ENCODE data around the gene F12.
A peak's percentile ranks its signal among the peaks of the same experiment; 100 is the strongest.
"Not testable (repeated sequence)": the region's sequence is repeated elsewhere in the genome, so short reads cannot be mapped to it uniquely, and the experiment has no call there.

Gene F12

GRCh38 chr5:177368869-177369644, 40.3 kb downstream of the F12 start:
- no peak for DNase-seq (ENCODE audit: low read depth in 3 of 3)

GRCh38 chr5:177367981-177368868, 41.1 kb downstream of the F12 start:
- DNase-seq (ENCODE audit: low read depth in 3 of 3), result no peak

- DNase-seq (ENCODE audit: low read depth in 3 of 3), result no peak
Measured at GRCh38 chr5:177367323-177367848, 42.0 kb downstream of the F12 start.

- DNase-seq (ENCODE audit: low read depth in 3 of 3), result no peak
Measured at GRCh38 chr5:177366528-177367322, 42.6 kb downstream of the F12 start.

- DNase-seq (ENCODE audit: low read depth in 3 of 3), result no peak
Measured at GRCh38 chr5:177365845-177366527, 43.4 kb downstream of the F12 start.

GRCh38 chr5:177364159-177364962, 45.0 kb downstream of the F12 start:
- DNase-seq (ENCODE audit: low read depth in 3 of 3), result no peak

GRCh38 chr5:177363565-177363964, 45.8 kb downstream of the F12 start:
- no peak for DNase-seq (ENCODE audit: low read depth in 3 of 3)

- peak; percentile 41 to 69 (median 42) for DNase-seq (ENCODE audit: low read depth in 3 of 3)
Measured at GRCh38 chr5:177362610-177363507, 46.5 kb downstream of the F12 start.

GRCh38 chr5:177362292-177362609, 47.1 kb downstream of the F12 start:
- DNase-seq (ENCODE audit: low read depth in 3 of 3), result no peak

- no peak for DNase-seq (ENCODE audit: low read depth in 3 of 3)
Measured at GRCh38 chr5:177361418-177362291, 47.7 kb downstream of the F12 start.

GRCh38 chr5:177360740-177361139, 48.6 kb downstream of the F12 start:
- DNase-seq (ENCODE audit: low read depth in 3 of 3), result not testable (repeated sequence)

- DNase-seq (ENCODE audit: low read depth in 3 of 3), result no peak
Measured at GRCh38 chr5:177359860-177360259, 49.5 kb downstream of the F12 start.

GRCh38 chr5:177359451-177359851, 49.9 kb downstream of the F12 start:
- DNase-seq (ENCODE audit: low read depth in 3 of 3), result no peak

- no peak for DNase-seq (ENCODE audit: low read depth in 3 of 3)
Measured at GRCh38 chr5:177358370-177358819, 51.0 kb downstream of the F12 start.

- DNase-seq (ENCODE audit: low read depth in 3 of 3), result peak in 1 of 3 donors; percentile 56
Measured at GRCh38 chr5:177357459-177358351, 51.7 kb downstream of the F12 start, which contains the start of gene RGS14. RGS14 (plus strand) TSS chr5:177357924; CDS start chr5:177358025, 101 bp downstream.

GRCh38 chr5:177357146-177357458, 52.3 kb downstream of the F12 start:
- no peak for DNase-seq (ENCODE audit: low read depth in 3 of 3)

- no peak for DNase-seq (ENCODE audit: low read depth in 3 of 3)
Measured at GRCh38 chr5:177356746-177357145, 52.6 kb downstream of the F12 start.

- no peak for DNase-seq (ENCODE audit: low read depth in 3 of 3)
Measured at GRCh38 chr5:177355868-177356168, 53.5 kb downstream of the F12 start.

All from stimulated activated CD4-positive, alpha-beta T cell treated with anti-CD3 and anti-CD28 coated beads, TNF-alpha, amount 100 ng/mL, for 48 hours (primary cell).